Kidney capillary endothelial cell (primary cell): ENCODE measurements around the gene RHOD.
A peak's percentile ranks its signal among the peaks of the same experiment; 100 is the strongest.

Experiments
- DNase-seq: peaks from one replicate; pipeline ENCODE4 v3.0.0-alpha.2; 2018; ENCODE audit warnings: low spot score

Gene RHOD

GRCh38 chr11:67117672-67118180, 61.1 kb downstream of the RHOD start:
- DNase-seq, result peak; percentile 20

- peak; percentile 19 for DNase-seq
Measured at GRCh38 chr11:67118181-67118766, 61.6 kb downstream of the RHOD start.

GRCh38 chr11:67118801-67119584, 62.3 kb downstream of the RHOD start, which contains the start of gene KDM2A:
TSS of gene KDM2A (plus strand) at chr11:67119263. CDS start at chr11:67121317, 2,054 bp downstream.
- DNase-seq, result peak; percentile 99

- DNase-seq, result peak; percentile 40
Measured at GRCh38 chr11:67119585-67120391, 63.1 kb downstream of the RHOD start.

- peak; percentile 2 for DNase-seq
Measured at GRCh38 chr11:67120456-67120855, 63.8 kb downstream of the RHOD start.

GRCh38 chr11:67120881-67121710, 64.4 kb downstream of the RHOD start:
- peak; percentile 17 for DNase-seq
